ENCODE results near the gene RBM28. TPM values are rescaled to one million over a fixed set of nuclear protein-coding genes. Genes with fewer than 3 reads are reported as not detected.
A peak's percentile ranks its signal among the peaks of the same experiment; 100 is the strongest.

Gene RBM28
- 19.5 TPM for polyA plus RNA-seq (2013, experiment 1 of 2)
- 17.7 TPM for polyA plus RNA-seq (2013, experiment 2 of 2)

- H3K4me3 ChIP-seq (ENCODE audit: insufficient read depth in 1 of 2, low read depth in 1 of 2, low read length in 2 of 2) = peak within 1 kb of the TSS; percentile 89 to 94
- peak within 1 kb of the TSS in 1 of 2 experiments; percentile 81 for H3K18ac ChIP-seq (ENCODE audit: low read depth in 1 of 2, low read length in 2 of 2)
- H4K8ac ChIP-seq (ENCODE audit: low read length) = peak within 1 kb of the TSS; percentile 94
- peaks cover 17% of the 10 kb centered on the region for H3K79me1 ChIP-seq (replicated peaks; ENCODE audit: low read length, poor library complexity, severe bottlenecking)
- peak within 1 kb of the TSS; percentile 87 for H2AFZ ChIP-seq (ENCODE audit: low read depth, low read length)
- peak within 1 kb of the TSS; percentile 82 for H3K27ac ChIP-seq (ENCODE audit: low read length, poor library complexity, severe bottlenecking)
- H3K4ac ChIP-seq (ENCODE audit: low read depth in 1 of 2, low read length in 2 of 2) = peak within 1 kb of the TSS in 1 of 2 experiments; percentile 42
- no peak within 1 kb of the TSS for H3K14ac ChIP-seq (ENCODE audit: low read length in 2 of 2)
- H4K91ac ChIP-seq (ENCODE audit: low read length) = peak within 1 kb of the TSS; percentile 30
- peaks cover 2% of the 10 kb centered on the region for H3K4me1 ChIP-seq (ENCODE audit: control insufficient read depth, insufficient read depth, low read depth, low read length)
- H3K9me3 ChIP-seq (ENCODE audit: control insufficient read depth, low read length) = no peaks in the 10 kb centered on the region
- H2BK120ac ChIP-seq (ENCODE audit: low read depth, low read length) = no peak within 1 kb of the TSS
- peaks cover 11 to 12% of the 10 kb centered on the region in 2 experiments for H3K27me3 ChIP-seq (ENCODE audit: control insufficient read depth in 1 of 2, insufficient read depth in 1 of 2, low read length in 2 of 2)
- no peak within 1 kb of the TSS for H3K23ac ChIP-seq (ENCODE audit: low read length in 2 of 2)
- WGBS = 15% methylated on average over 44 of the region's 49 CpGs
- no peak within 1 kb of the TSS for H2BK12ac ChIP-seq (ENCODE audit: low read length in 2 of 2)
- H3K9ac ChIP-seq (ENCODE audit: low read length) = peak within 1 kb of the TSS; percentile 97
- H2BK15ac ChIP-seq (ENCODE audit: low read depth, poor library complexity, severe bottlenecking) = no peak within 1 kb of the TSS
- H3K36me3 ChIP-seq (ENCODE audit: control insufficient read depth in 1 of 2, insufficient read depth in 2 of 2, low read depth in 1 of 2, low read length in 2 of 2) = peaks cover 0 to 14% of the 10 kb centered on the region in 2 experiments
- no peak within 1 kb of the TSS for H2BK5ac ChIP-seq (ENCODE audit: low read depth, low read length, poor library complexity, severe bottlenecking)
- H2AK5ac ChIP-seq (ENCODE audit: low read length, severe bottlenecking) = no peak within 1 kb of the TSS
- peak within 1 kb of the TSS; percentile 83 for H3K4me2 ChIP-seq (ENCODE audit: low read length, poor library complexity, severe bottlenecking)
- DNase-seq = peak; percentile 96
Measured at GRCh38 chr7:128343554-128344430, at the start of gene RBM28. RBM28 (minus strand) TSS chr7:128343908; CDS start chr7:128343793, 115 bp downstream.

GRCh38 chr7:128392446-128393327 is 49.0 kb upstream of the RBM28 start:
- Histone ChIP-seq H2AK5ac (ENCODE audit: low read length, severe bottlenecking) (no peak overlapping the region), H2BK5ac (ENCODE audit: low read depth, low read length, poor library complexity, severe bottlenecking) (no peak overlapping the region), H2AFZ (ENCODE audit: low read depth, low read length) (no peak overlapping the region), H3K23ac (ENCODE audit: low read length in 2 of 2) (no peak overlapping the region), H3K9ac (ENCODE audit: low read length) (no peak overlapping the region), H2BK120ac (ENCODE audit: low read depth, low read length) (no peak overlapping the region), H3K18ac (ENCODE audit: low read depth in 1 of 2, low read length in 2 of 2) (no peak overlapping the region), H3K27me3 (ENCODE audit: control insufficient read depth in 1 of 2, insufficient read depth in 1 of 2, low read length in 2 of 2) (peaks cover 18 to 22% of the 10 kb centered on the region in 2 experiments), H3K4me1 (ENCODE audit: control insufficient read depth, insufficient read depth, low read depth, low read length) (peaks cover 6% of the 10 kb centered on the region), H3K36me3 (ENCODE audit: control insufficient read depth in 1 of 2, insufficient read depth in 2 of 2, low read depth in 1 of 2, low read length in 2 of 2) (peaks cover 46 to 58% of the 10 kb centered on the region in 2 experiments), H3K9me3 (ENCODE audit: control insufficient read depth, low read length) (no peaks in the 10 kb centered on the region), H3K4me2 (ENCODE audit: low read length, poor library complexity, severe bottlenecking) (no peak overlapping the region), H3K79me1 (replicated peaks; ENCODE audit: low read length, poor library complexity, severe bottlenecking) (no peaks in the 10 kb centered on the region), H2BK15ac (ENCODE audit: low read depth, poor library complexity, severe bottlenecking) (no peak overlapping the region), H4K91ac (ENCODE audit: low read length) (no peak overlapping the region), H3K27ac (ENCODE audit: low read length, poor library complexity, severe bottlenecking) (no peak overlapping the region), H3K4ac (ENCODE audit: low read depth in 1 of 2, low read length in 2 of 2) (no peak overlapping the region), H3K4me3 (ENCODE audit: insufficient read depth in 1 of 2, low read depth in 1 of 2, low read length in 2 of 2) (no peak overlapping the region), H2BK12ac (ENCODE audit: low read length in 2 of 2) (no peak overlapping the region), H4K8ac (ENCODE audit: low read length) (no peak overlapping the region), H3K14ac (ENCODE audit: low read length in 2 of 2) (no peak overlapping the region)
- WGBS = over 99% methylated on average over 16 of the region's 18 CpGs
- no peak for DNase-seq

- Histone ChIP-seq H3K79me1 (replicated peaks; ENCODE audit: low read length, poor library complexity, severe bottlenecking) (no peaks in the 10 kb centered on the region), H2BK15ac (ENCODE audit: low read depth, poor library complexity, severe bottlenecking) (no peak overlapping the region), H3K4ac (ENCODE audit: low read depth in 1 of 2, low read length in 2 of 2) (no peak overlapping the region), H2BK120ac (ENCODE audit: low read depth, low read length) (no peak overlapping the region), H3K18ac (ENCODE audit: low read depth in 1 of 2, low read length in 2 of 2) (no peak overlapping the region), H4K8ac (ENCODE audit: low read length) (peak overlapping the region; percentile 4), H4K91ac (ENCODE audit: low read length) (no peak overlapping the region), H2BK12ac (ENCODE audit: low read length in 2 of 2) (no peak overlapping the region), H3K27ac (ENCODE audit: low read length, poor library complexity, severe bottlenecking) (no peak overlapping the region), H3K14ac (ENCODE audit: low read length in 2 of 2) (no peak overlapping the region), H2AFZ (ENCODE audit: low read depth, low read length) (no peak overlapping the region), H3K4me3 (ENCODE audit: insufficient read depth in 1 of 2, low read depth in 1 of 2, low read length in 2 of 2) (no peak overlapping the region), H3K9ac (ENCODE audit: low read length) (no peak overlapping the region), H2AK5ac (ENCODE audit: low read length, severe bottlenecking) (no peak overlapping the region), H3K4me1 (ENCODE audit: control insufficient read depth, insufficient read depth, low read depth, low read length) (peaks cover 6% of the 10 kb centered on the region), H3K36me3 (ENCODE audit: control insufficient read depth in 1 of 2, insufficient read depth in 2 of 2, low read depth in 1 of 2, low read length in 2 of 2) (peaks cover 37 to 55% of the 10 kb centered on the region in 2 experiments), H3K23ac (ENCODE audit: low read length in 2 of 2) (no peak overlapping the region), H3K27me3 (ENCODE audit: control insufficient read depth in 1 of 2, insufficient read depth in 1 of 2, low read length in 2 of 2) (peaks cover 22% of the 10 kb centered on the region in 2 experiments), H2BK5ac (ENCODE audit: low read depth, low read length, poor library complexity, severe bottlenecking) (no peak overlapping the region), H3K9me3 (ENCODE audit: control insufficient read depth, low read length) (no peaks in the 10 kb centered on the region), H3K4me2 (ENCODE audit: low read length, poor library complexity, severe bottlenecking) (no peak overlapping the region)
- WGBS = over 99% methylated on average over 5 of the region's 7 CpGs
- DNase-seq = no peak
Measured at GRCh38 chr7:128391805-128392204, 48.1 kb upstream of the RBM28 start.
